GM19397 (cell line): ENCODE results near the gene RBM26.
"Not testable (repeated sequence)": the region's sequence is repeated elsewhere in the genome, so short reads cannot be mapped to it uniquely, and the experiment has no call there.

ENCODE experiments used
- ATAC-seq: cut with Tn5 transposase; IDR thresholded peaks from one replicate; pipeline ENCODE4 v1.9.1; 2021; ENCODE audit warnings: mild to moderate bottlenecking, moderate library complexity; ENCODE audit not compliant: unreplicated experiment

Gene RBM26

DNA sequence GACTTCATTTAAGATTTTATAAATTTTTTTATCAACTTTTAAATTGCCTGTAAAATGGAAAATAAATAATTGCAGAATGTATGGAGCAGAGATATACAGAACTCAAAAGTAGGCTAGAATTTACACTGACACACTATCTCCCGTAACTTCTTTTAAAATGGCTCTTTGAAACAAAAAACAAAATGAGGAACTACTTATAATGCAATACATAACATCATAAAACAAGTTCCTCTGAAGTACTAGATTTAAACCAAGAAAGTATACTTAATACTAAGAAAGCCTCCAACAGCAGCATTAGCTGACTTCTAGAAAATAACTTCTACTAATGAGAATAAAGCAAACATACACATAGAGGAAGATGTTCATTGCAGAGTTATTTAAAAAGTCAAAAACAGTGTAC, 17.0 kb downstream of the RBM26 start:
- no peak for ATAC-seq

DNA sequence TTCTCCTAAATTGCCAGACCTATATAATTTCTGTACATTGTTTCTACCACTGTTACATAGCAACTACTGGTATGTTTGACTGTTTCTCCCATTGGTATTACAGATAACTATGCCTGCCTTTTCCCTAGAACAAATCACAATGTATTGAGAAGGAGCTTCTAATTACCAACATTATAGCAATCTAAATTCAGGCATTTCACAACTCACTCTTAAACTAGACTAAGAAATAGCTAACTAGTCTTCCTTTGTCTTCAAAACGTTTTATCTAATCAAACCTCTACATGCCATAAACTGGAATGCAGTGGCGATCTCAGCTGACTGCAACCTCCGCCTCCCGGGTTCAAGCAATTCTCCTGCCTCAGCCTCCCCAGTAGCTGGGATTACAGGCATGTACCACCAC, 18.2 kb downstream of the RBM26 start:
- ATAC-seq: no peak

DNA sequence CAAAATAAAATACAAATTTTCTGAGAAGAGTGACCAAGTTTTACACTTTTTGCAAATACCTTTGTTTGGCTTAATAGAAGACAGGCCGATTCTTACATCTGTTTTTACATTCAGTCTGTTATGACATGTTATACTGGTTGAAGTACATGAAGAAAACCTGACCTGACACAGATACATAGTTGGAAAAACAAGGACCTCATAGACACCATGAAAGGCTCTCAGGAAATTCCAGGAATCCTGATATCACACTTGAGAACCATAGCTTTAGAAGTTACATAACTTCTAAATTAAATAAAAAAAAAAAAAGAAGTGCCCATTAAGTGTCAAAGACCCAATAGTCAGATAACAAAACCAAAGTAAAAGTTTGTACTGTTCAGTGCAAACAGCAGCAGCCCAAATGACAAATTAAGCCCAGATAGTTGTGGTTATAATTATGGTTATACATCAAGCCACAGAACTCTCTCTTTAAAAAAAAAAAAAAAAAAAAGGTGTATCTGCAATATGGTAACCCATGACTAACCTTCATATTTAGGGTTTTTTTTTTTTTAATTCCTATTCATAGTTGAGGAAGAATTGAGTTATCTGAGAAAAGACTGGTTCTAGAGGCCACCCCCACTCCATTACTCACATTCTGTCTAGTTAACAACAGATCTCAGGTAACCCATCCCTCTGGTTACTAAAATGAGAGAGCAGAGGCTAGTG, 19.8 kb downstream of the RBM26 start:
- no peak for ATAC-seq

DNA sequence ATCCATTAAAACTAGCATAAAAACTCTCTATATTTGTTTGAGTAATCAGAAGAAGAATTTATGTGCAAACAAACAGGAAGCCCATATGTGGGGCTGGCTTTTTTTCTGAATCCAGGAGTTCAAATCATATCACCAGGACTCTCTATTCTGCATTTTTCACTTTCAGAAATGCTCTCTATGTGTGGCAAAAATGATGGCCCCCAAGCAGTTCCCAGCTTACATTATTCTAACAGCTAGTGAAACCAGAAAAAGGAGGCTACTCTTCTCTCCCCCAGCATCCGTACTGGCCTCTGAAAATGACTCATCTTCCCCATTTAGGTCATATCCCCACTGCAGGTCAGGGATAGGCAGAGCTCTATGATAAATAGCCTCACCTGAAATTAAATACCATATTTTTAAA, 20.4 kb downstream of the RBM26 start:
- peak; percentile 87 for ATAC-seq

DNA sequence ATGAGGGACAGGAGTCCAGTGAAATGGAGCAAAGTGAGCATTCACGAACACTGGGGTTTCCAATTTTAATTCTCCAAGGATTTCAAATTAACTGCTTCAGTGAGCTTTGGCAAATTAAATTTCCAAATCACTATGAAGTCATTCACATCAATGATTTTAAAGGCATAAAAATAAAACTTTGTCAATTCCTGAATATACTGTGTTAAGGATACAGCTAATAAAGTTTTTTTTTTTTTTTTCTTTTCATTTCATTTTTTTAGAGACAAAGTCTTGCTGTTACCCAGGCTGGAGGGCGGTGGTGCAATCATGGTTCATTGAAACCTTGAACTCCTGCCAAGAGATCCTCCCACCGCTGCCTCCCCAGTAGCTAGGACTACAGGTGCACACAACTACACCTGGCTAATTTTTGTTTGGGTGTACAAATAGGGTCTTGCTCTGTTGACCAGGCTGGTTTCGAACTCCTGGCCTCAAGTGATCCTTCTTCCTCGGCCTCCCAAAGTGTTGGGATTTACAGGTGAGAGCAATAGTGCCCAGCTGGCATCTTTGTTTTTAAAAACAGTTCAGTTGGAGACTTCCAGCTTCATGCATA, 21.9 kb downstream of the RBM26 start:
- ATAC-seq: no peak

DNA sequence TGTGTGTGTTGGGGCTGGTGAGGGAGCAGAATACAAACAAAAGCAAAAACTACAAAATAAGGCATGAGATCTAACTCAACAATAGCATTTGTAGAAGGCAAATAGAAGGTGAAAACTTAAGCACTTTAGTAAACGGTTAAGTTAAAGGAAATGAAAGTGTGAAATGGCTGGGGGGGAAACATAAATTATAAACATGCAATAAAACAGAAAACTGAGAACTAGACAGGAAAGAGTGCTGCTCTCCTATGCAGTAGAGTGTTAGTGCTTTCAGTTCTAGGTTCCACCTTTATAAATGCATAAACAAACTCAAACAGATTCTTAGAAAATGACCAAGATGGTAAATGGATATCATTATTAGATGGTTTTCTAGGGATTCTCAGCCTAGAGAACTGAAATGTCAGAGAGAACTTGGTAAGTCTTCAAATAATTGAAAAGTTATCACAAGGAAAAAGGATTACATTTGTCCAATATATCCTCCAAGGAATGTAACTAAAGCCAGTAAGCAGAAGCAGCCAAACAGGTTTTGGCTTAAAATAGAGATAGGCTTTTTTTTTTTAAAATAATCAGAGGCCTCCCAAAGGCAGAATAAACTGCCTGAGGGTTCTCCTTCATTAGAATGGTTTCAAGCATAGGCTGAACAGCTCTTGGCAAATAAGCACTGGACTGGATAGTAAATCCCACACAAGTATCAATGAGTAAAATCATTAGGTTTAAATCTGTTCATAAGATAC, 23.3 kb downstream of the RBM26 start:
- peak; percentile 46 for ATAC-seq

DNA sequence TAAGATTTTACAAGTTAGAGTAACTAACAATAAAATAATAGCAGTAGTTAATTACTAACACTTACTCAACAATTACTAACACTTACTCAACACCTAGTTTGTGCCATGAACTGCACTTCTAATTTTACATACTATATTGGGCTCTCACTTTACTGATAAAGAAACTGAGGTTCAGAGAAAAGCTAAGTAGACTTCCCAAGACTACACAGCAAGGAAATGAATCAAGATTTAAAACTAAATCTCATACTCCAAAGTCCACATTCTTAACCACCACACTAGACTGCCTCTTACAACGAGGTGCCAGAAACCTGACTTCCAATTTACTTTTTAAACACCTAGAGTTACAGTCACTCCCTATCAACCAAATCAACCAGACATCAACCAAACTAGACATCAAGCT, 25.1 kb downstream of the RBM26 start:
- no peak for ATAC-seq

DNA sequence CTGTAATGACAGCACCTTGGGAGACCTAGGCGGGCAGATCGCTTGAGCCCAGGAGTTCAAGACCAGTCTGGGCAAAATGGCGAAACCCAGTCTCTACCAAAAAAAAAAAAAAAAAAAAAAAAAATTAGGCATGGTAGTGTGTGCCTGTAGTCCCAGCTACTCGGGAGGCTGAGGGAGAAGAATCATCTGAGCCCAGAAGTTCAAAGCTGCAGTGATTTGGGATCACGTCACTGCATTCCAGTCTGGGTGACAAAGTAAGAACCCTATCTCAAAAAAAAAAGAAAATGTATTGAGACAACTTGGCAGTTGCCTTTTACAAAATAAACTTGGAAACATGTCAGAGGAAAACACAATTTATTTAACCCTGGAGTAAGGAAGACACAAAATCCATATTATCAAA, 26.8 kb downstream of the RBM26 start:
- ATAC-seq: no peak

DNA sequence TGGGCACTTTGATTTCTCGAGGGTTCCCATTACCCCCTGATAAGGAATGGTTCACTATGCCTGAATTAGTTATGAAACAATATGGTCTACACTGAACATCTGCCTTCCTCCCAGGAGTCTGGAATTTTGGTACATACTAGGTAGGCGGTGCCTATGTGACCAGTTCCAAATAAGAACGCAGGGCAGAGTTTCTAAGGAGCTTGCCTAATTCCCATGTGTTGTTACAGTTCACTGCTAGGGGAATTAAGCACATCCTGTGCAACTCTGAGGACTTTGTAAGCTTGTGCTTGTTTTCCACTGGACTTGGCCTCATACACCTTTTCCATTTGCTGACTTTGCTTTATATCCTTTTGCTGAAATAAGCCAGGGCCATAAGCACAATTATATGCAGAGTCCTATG, 29.2 kb downstream of the RBM26 start:
- no peak for ATAC-seq

DNA sequence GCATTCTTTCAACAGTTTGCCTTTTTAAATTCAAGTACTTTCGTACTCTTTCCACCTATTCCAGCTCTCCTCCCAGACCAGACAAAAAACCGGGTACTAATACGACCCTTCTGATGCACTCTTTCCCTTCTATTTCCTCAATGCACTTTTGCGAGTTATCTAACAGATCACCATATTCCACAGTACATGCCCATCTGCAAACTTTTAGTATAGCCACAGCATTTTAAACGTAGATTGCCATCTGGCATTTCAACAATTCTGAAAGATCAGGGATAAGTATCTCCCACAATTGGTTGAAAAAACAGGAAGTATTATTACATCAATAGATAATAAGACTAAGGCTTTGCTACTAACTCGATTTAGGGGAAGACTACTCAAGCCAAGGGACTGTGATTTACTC, 31.5 kb downstream of the RBM26 start:
- ATAC-seq: no peak

DNA sequence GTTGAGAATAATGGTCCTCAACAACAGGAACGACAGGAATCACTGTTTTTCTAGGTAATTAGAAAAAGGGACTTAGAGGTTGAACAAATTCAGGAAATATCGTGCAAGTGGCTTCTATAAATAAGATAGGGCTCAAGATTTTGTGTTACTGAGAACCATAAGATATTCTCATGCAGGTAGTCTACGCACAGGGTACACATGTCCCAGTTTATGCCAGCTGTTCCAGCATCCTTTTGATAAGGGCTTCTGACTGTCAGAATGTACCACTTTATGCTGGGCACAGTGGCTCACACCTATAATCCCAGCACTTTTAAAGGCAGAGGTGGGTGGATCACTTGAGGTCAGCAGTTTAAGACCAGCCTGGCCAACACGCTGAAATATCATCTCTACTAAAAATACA, 32.1 kb downstream of the RBM26 start:
- no peak for ATAC-seq

DNA sequence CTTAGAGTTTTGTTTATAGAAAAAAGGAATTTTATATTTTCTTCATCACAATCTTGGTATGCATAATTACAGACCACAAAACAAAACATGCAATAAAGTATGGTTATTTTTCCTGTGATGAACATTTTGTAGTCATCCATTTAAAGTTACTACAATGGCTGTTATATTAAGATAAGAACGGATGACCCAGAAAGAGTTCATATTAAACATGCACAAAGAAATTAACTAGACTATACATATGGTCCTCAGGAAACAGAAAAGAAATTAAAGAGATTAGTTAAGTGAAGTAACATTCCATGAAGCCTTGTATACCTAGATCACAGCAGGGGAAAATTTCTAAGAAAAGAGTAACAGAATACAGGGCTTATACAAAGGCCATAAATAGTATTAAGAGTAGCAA, 36.8 kb downstream of the RBM26 start:
- ATAC-seq: no peak

DNA sequence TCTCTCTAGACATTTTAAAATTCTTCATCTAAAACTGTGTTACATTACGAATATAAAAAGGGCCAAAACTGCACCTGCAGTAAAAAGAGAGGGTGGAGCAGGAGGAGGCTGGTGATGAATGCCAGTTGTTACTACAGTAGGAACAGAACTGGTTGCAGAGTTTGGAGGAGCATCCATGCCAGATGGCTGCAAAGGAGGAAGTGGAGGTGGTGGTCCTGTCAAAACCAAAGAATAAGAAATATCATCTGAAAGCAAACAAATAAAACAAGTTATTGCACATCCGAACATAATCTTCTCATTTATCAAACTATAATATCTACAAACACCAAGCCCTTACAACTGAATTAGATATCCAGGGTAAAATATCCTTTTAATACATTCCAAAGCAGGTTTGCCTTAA, 40.1 kb downstream of the RBM26 start:
- no peak for ATAC-seq

DNA sequence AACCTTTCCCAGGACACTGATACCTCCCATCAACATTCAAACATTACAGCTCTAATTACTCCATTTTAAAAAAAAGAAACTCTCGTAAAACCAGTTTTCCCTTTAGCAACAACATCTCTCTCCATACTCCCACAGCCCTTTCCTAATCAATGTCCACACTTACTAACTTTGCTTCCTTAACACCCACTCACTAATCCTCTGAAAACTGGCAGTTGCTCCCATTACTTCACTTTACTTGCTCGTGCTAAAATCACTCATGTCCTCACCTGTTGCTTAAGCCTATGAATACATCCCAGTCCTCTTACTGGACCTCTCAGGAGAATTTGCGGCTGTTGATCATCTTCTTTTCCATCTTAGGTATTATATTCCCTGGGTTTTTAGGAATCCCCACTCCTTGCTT, 44.8 kb downstream of the RBM26 start:
- ATAC-seq: no peak

DNA sequence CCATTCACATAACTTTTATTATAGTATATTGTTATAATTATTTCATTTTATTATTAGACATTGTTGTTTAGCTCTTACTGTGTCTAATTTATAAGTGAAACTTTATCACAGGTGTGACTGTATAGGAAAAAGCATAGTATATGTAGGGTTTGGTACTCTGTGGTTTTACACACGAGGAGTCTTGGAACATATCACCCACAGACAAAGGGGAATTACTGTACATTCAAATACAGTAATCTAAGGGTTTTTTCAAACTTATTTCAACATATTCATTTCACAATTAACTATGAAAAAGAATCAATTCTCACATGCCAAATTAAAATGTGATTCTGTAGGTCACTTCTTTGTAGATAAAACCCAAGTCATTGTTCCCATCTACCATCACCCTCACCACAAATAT, 46.0 kb downstream of the RBM26 start:
- no peak for ATAC-seq

DNA sequence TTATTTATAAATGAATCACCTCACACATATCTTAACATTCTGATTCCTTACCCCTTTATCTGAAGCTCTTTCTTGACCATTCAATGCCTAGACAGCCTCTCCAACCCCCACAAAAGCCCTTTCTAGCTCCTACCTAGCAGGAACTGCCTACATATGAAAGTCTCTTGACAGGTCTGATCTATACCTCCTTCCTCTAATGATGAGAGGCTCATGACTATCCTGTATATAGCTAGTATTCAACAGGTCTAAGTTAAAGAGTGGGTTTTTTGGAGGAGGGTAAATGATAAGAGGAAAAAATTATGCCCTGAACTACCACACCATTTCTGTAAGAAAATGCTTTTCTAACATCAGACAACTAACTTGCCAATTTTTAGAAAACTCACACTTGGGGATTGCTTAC, 47.0 kb downstream of the RBM26 start:
- no peak for ATAC-seq

DNA sequence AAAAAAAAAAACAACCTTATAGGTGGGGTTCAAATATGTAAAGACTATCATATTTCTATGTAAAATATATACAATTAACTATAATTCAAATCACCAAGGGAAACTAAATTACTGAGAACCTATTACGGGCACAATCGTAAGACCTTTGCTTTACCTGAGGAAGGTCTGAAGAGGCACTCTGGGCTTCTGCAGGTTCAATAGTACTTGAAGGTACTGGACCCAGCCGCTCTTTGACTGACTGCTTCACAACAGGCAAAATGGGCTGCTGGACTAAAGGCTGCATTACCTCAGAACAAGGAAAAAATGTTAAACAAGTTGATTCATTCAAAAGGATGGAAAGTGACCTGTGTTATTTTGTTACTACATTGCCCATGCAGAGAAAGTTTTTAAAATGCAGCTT, 51.8 kb downstream of the RBM26 start:
- no peak for ATAC-seq

DNA sequence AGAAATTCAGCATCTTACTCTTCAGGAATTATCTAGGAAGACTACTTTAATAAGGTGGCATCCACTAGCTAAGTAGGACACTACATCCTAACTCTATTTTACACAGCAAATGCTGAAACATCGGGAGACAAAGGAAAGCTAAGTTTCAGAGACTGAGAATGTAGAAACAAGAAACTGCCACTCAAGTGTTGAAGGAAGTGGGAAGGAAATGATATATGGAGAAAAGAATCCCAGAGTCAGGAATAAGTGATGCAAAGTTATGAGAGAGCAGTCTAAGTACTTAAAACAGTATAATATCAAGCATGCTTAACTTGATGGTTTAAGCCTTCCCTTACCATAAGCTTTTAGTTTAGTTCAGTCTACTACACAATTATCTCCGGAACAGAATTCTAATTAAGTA, 52.4 kb downstream of the RBM26 start:
- no peak for ATAC-seq

DNA sequence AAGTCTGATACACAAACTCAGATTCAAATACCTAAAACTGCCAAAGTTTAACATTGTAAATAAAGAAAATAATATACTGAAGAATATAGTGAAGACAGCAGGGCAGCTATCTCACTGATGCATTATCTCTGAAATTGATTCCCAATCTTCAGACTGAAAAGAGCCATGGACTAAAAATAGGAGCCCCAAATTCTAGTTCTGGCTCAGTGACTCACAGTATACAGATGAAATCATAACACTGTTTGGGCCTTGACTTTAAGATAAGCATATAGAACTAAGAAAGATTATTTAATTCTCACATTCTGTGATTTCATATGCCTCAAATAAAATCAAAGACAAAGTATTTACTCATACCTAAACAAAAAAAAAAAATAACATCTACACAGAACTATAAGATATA, 53.9 kb downstream of the RBM26 start:
- no peak for ATAC-seq

DNA sequence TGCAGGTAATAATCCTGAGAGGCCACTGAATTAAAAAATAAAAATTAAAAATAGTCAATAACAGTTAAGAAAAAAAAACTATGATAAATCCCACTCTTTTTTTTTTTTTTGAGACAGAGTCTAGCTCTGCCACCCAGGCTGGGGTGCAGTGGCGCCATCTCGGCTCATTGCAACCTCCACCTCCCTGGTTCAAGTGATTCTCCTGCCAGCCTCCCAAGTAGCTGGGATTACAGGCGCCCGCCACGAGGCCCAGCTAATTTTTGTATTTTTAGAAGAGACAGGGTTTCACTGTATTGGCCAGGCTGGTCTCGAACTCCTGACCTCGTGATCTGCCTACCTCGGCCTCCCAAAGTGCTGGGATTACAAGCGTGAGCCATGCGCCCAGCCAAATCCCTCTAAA, 56.4 kb downstream of the RBM26 start:
- not testable (repeated sequence) for ATAC-seq

DNA sequence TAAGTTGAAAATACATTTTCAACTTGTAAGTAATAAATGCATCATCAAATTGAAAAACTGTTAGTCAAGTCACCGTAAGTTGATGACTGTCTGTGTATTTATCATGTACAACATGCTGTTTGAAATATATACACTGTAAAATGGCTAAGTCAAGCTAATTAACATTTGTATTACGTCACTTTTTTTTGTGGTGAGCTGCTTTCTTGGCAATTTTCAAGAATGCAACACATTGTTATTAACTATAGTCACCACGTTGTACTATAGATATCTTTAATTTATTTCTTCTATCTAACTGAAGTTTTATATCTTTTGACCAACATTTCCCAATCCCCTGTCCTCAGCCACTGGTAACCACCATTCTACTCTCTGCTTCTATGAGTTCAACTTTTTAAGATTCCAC, 57.0 kb downstream of the RBM26 start:
- no peak for ATAC-seq

DNA sequence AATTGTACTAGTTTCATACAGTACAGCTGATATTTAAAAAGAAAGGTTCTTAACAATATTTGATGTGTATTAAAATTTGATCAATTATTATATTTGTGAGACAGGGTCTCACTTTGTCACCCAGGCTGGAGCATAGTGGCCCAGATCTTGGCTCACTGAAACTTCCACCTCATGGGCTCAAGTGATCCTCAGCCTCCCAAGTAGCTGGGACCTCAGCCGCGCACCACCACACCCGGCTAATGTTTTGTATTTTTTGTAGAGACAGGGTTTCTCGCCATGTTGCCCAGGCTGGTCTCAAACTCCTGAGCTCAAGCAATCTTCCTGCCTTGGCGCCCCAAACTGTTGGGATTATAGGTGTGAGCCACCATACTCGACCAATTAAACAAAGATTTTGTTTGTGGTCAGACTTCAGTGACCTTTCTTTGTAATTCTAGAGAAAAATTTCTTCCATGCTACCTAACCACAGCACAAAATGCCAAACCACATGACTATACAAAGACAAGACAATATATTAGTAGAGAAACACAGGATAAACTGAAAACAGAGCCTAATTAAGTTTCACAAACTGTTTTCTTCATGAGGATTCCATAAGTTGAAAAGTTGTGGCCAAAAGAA, 59.6 kb downstream of the RBM26 start:
- ATAC-seq: no peak
